NCI-H2196 (cell line): ENCODE measurements around the gene C19orf44.
"Not testable (repeated sequence)": the region's sequence is repeated elsewhere in the genome, so short reads cannot be mapped to it uniquely, and the experiment has no call there.

ENCODE experiments used
- DNase-seq: peaks from one replicate; lab custom pipeline; 2025; ENCODE audit not compliant: unreplicated experiment; lab: John Stamatoyannopoulos, UW

The C19orf44 gene

GRCh38 chr19:16466802-16467427 is 29.3 kb upstream of the C19orf44 start:
- DNase-seq = not testable (repeated sequence)

- DNase-seq = no peak
These were observed 28.6 kb upstream of the C19orf44 start for GRCh38 chr19:16467581-16467980.

- no peak for DNase-seq
These were observed 25.7 kb upstream of the C19orf44 start for GRCh38 chr19:16470541-16470910.

- no peak for DNase-seq
These were observed 25.0 kb upstream of the C19orf44 start for GRCh38 chr19:16470911-16471811.

- DNase-seq = not testable (repeated sequence)
These were observed 23.7 kb upstream of the C19orf44 start for GRCh38 chr19:16472559-16472899.

- no peak for DNase-seq
These were observed 23.2 kb upstream of the C19orf44 start for GRCh38 chr19:16472992-16473391.

- DNase-seq = peak; percentile 55
These were observed 22.3 kb upstream of the C19orf44 start for GRCh38 chr19:16473875-16474392.

GRCh38 chr19:16476401-16476800 is 19.8 kb upstream of the C19orf44 start:
- DNase-seq = no peak

- DNase-seq = no peak
These were observed 18.9 kb upstream of the C19orf44 start for GRCh38 chr19:16477311-16477710.

GRCh38 chr19:16482745-16483144 is 13.4 kb upstream of the C19orf44 start:
- DNase-seq = no peak

GRCh38 chr19:16486476-16486875 is 9.7 kb upstream of the C19orf44 start:
- not testable (repeated sequence) for DNase-seq

GRCh38 chr19:16496613-16496983 is 404 bp downstream of the C19orf44 start:
- no peak for DNase-seq

GRCh38 chr19:16497042-16497441 is 848 bp downstream of the C19orf44 start:
- no peak for DNase-seq

GRCh38 chr19:16497837-16498236 is 1.6 kb downstream of the C19orf44 start:
- no peak for DNase-seq

GRCh38 chr19:16504271-16504670 is 8.1 kb downstream of the C19orf44 start:
- no peak for DNase-seq

- not testable (repeated sequence) for DNase-seq
These were observed 10.0 kb downstream of the C19orf44 start for GRCh38 chr19:16506161-16506560.

GRCh38 chr19:16506961-16507360 is 10.8 kb downstream of the C19orf44 start:
- no peak for DNase-seq

GRCh38 chr19:16508546-16508945 is 12.4 kb downstream of the C19orf44 start:
- no peak for DNase-seq

GRCh38 chr19:16509141-16510061 is 13.2 kb downstream of the C19orf44 start:
- no peak for DNase-seq

- DNase-seq = not testable (repeated sequence)
These were observed 16.4 kb downstream of the C19orf44 start for GRCh38 chr19:16512611-16513010.

GRCh38 chr19:16514383-16515019 is 18.3 kb downstream of the C19orf44 start:
- DNase-seq = no peak
